ENCODE results near the gene HS3ST4.
"Not testable (repeated sequence)": the region's sequence is repeated elsewhere in the genome, so short reads cannot be mapped to it uniquely, and the experiment has no call there.

Gene HS3ST4

DNA sequence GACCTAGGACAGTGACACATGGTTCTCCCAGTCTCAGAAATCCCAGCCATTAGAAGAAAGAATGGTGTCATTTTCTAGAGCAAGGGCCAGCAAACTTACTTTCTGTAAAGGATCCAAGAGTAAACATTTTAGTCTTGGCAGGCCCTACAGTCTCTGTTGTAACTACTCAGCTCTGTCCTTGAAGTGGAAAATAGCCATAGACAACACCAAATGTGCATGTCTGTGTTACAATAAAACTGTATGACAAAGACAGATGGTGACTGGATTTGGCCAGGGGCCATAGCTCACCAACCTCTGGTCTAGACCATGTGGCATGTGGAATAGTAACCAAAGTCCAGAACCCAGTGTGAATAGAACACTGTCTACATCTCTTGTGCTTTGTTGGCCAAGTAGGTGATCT is 286.5 kb downstream of the HS3ST4 start:
- DNase-seq (ENCODE audit: low read depth in 4 of 4, low spot score in 1 of 4), result no peak

GRCh38 chr16:25988084-25988483 is 296.3 kb downstream of the HS3ST4 start:
- DNase-seq (ENCODE audit: low read depth in 4 of 4, low spot score in 1 of 4), result no peak

GRCh38 chr16:25988882-25989281 is 297.1 kb downstream of the HS3ST4 start:
- no peak for DNase-seq (ENCODE audit: low read depth in 4 of 4, low spot score in 1 of 4)

GRCh38 chr16:25996052-25996451 is 304.3 kb downstream of the HS3ST4 start:
- no peak for DNase-seq (ENCODE audit: low read depth in 4 of 4, low spot score in 1 of 4)

GRCh38 chr16:26005336-26005735 is 313.6 kb downstream of the HS3ST4 start:
- DNase-seq (ENCODE audit: low read depth in 4 of 4, low spot score in 1 of 4), result no peak

DNA sequence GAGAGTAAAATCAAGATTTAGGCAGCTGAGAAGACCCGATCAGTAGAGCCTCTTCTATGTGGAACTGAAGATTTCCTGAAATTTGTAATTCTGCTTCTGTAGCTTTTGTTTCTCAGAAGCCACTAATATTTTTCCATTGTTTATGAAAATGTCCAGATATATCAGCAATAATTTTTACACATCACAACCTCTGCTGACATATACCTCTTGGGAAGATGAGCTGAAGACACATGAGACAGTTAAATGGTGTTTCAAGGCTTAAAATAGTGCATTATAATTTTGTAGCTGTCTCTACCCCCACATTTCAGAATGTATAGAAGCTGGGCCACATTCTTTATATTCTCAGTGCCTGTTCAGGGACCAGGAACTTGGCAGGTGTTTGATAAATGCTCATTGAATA is 320.6 kb downstream of the HS3ST4 start:
- DNase-seq (ENCODE audit: low read depth in 4 of 4, low spot score in 1 of 4), result no peak

- no peak for DNase-seq (ENCODE audit: low read depth in 4 of 4, low spot score in 1 of 4)
Observed at GRCh38 chr16:26015776-26016175, 324.0 kb downstream of the HS3ST4 start.

GRCh38 chr16:26016989-26017388 is 325.2 kb downstream of the HS3ST4 start:
- no peak for DNase-seq (ENCODE audit: low read depth in 4 of 4, low spot score in 1 of 4)

- no peak for DNase-seq (ENCODE audit: low read depth in 4 of 4, low spot score in 1 of 4)
Observed at GRCh38 chr16:26019381-26020242, 327.9 kb downstream of the HS3ST4 start.

- no peak for DNase-seq (ENCODE audit: low read depth in 4 of 4, low spot score in 1 of 4)
Observed at GRCh38 chr16:26026709-26027450, 335.1 kb downstream of the HS3ST4 start.

- DNase-seq (ENCODE audit: low read depth in 4 of 4, low spot score in 1 of 4), result no peak
Observed at GRCh38 chr16:26031286-26031685, 339.5 kb downstream of the HS3ST4 start.

DNA sequence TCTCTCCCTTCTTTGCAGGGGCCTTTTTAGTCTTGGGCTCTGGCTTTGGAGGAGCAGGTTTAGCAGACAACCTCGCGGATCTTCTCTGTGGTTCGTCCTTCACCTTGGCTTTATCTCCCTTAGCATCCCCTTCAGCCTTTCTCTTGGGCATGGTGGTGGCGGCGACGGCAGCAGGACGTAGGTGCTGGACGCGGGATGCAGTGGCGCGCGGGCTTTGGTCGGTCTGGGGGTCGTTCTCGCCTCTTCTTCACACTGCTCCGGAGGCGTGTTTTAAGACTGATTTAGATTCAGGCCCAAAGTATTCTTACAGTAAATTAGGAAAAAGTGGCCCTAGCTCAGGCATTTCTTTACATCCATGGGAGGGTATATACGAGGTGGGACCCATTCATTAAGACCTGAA is 340.9 kb downstream of the HS3ST4 start:
- DNase-seq (ENCODE audit: low read depth in 4 of 4, low spot score in 1 of 4), result not testable (repeated sequence)

GRCh38 chr16:26041952-26042668 is 350.4 kb downstream of the HS3ST4 start:
- DNase-seq (ENCODE audit: low read depth in 4 of 4, low spot score in 1 of 4), result no peak

- DNase-seq (ENCODE audit: low read depth in 4 of 4, low spot score in 1 of 4), result no peak
Observed at GRCh38 chr16:26050472-26050871, 358.7 kb downstream of the HS3ST4 start.

GRCh38 chr16:26051063-26051462 is 359.3 kb downstream of the HS3ST4 start:
- DNase-seq (ENCODE audit: low read depth in 4 of 4, low spot score in 1 of 4), result no peak

DNA sequence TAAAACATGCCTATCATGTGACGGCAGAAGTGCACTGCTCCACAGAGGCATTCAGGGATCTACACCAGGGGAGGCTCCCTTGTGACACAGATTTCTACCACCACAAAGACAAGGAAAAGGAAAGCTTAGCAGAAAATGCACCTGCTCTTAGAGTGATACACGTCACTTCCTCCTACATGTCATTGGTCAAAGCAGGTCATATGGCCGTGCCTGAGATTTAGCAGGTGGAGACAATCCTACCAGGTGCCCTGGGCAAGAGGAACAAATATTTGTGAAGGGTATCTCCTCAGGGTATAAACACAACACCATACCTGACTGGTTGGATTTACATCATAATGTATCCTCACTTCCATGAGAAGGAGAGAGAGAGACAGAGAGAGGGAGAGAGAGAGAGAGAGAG is 362.1 kb downstream of the HS3ST4 start:
- no peak for DNase-seq (ENCODE audit: low read depth in 4 of 4, low spot score in 1 of 4)

- no peak for DNase-seq (ENCODE audit: low read depth in 4 of 4, low spot score in 1 of 4)
Observed at GRCh38 chr16:26058326-26058725, 366.6 kb downstream of the HS3ST4 start.

DNA sequence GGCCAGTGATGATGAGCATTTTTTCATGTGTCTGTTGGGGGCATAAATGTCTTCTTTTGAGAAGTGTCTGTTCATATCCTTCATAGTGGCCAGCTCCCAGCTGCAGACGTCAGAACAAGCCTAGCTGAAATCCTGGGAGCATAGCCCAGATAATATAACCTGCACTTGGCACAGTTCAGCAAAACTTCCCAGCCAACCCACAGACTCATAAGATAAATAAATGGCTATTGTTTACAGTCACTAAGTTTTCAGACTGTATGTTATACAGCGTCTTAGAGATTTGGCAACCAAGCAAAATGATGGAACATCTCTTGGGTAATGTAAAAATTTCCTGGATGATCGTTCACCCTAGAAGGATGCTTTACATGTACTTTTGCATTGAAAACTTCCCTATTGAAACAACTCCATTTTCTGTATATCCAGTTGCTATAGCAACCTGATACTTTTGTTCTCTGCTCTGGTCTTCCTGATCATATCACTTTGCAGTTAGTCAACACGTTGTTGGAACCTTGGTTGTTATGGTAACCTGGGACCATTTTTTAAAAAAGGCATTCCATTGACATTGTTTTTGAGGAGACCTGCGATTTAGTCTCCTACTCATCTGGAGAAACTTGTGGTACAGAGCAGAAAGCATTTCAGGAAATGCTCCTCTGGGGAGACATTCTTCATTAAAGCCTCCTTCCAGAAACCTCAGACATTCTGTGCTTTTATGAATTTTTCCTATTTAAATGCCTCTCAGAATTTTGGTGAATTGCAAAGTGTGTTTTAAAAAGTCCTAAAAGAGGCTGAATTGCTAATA is 378.7 kb downstream of the HS3ST4 start:
- no peak for DNase-seq (ENCODE audit: low read depth in 4 of 4, low spot score in 1 of 4)

- no peak for DNase-seq (ENCODE audit: low read depth in 4 of 4, low spot score in 1 of 4)
Observed at GRCh38 chr16:26071101-26071866, 379.5 kb downstream of the HS3ST4 start.

- DNase-seq (ENCODE audit: low read depth in 4 of 4, low spot score in 1 of 4), result no peak
Observed at GRCh38 chr16:26078716-26079355, 387.1 kb downstream of the HS3ST4 start.

Measured in stimulated activated CD4-positive, alpha-beta T cell treated with anti-CD3 and anti-CD28 coated beads, Interleukin-1b, Interleukin-23, amount 100 ng/mL, for 24 hours (primary cell).